Activated naive CD4-positive, alpha-beta T cell treated with anti-CD3 and anti-CD28 coated beads for 36 hours (primary cell): Measurements from ENCODE around the gene MMAA. TPM values are rescaled to one million over a fixed set of nuclear protein-coding genes. Genes with fewer than 3 reads are reported as not detected.
"Not testable (repeated sequence)": the region's sequence is repeated elsewhere in the genome, so short reads cannot be mapped to it uniquely, and the experiment has no call there.

Experiments
- CTCF ChIA-PET: fragments of 350-600 bp; sonication (Branson Sonifier 250); formaldehyde crosslinking; loops from one replicate; lab custom pipeline; 2021; ENCODE audit warnings: antibody characterized with exemption; lab: Charles Lee
- DNase-seq: peaks from one replicate; pipeline ENCODE4 v3.0.0-alpha.2; 2020
- H3K27ac Mint-ChIP-seq: one replicate; pipeline ENCODE4 v1.8.0; 2021; ENCODE audit warnings: mild to moderate bottlenecking, mixed read lengths
- H3K27me3 Mint-ChIP-seq: one replicate; pipeline ENCODE4 v1.8.0; 2021; ENCODE audit warnings: low read depth, mixed read lengths
- H3K36me3 Mint-ChIP-seq: one replicate; pipeline ENCODE4 v1.8.0; 2021; ENCODE audit warnings: low read depth, mixed read lengths
- H3K4me1 Mint-ChIP-seq: one replicate; pipeline ENCODE4 v1.8.0; 2021; ENCODE audit warnings: low read depth, mixed read lengths
- H3K4me3 Mint-ChIP-seq: one replicate; pipeline ENCODE4 v1.8.0; 2021; ENCODE audit warnings: mild to moderate bottlenecking, moderate library complexity, mixed read lengths
- H3K9me3 Mint-ChIP-seq: one replicate; pipeline ENCODE4 v1.8.0; 2021; ENCODE audit warnings: mixed read lengths
- intact Hi-C: fragments of 100-400 bp; cut with micrococcal nuclease; formaldehyde crosslinking; loops from one replicate; pipeline ENCODE4 v1.15.1; 2023
- total RNA-seq, 2 experiments: library from RNA; stranded (reverse); gene quantifications; one replicate each; pipeline ENCODE4 v1.2.3, GENCODE V29; 2021

Gene MMAA
- total RNA-seq, 2 experiments from 2014 or later, result 15.2 to 19.6 TPM

DNA sequence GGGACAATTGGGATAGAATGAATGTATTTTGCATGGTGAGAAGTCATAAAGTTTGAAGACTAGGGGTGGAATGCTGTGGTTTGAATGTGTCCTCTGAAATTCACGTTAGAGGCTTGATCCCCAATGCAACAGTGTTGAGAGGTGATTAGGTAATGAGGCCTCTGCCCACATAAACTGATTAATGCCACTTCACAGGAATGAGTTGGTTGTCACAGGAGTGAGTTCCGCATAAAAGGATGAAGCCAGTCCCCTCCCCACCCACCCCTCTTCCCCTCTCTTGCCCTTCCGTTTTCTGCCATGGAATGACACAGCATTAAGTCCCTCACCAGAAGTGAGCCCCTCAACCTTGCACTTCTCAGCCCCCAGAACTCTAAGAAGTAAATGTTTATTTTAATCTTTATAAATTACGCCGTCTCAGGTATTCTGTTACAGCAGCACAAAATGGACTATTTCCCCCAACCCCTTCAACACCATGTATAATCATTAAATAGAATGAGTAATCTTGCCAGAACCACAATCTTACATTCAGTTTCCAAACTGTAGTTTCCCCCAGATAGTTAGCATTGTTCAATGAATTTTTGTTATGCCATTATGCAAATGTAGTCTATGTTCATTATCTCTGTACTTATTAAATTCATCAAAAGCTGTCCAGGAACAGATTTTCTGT is 5.5 kb upstream of the MMAA start:
- Mint-ChIP-seq H3K27me3 (peaks cover 3% of the 10 kb centered on the region), H3K27ac (no peak overlapping the region), H3K9me3 (no peaks in the 10 kb centered on the region), H3K36me3 (no peaks in the 10 kb centered on the region), H3K4me3 (no peak overlapping the region), H3K4me1 (peaks cover 22% of the 10 kb centered on the region)
- intact Hi-C loops, result loop anchor here (10.0 kb wide), 1 partner anchor 721 kb away; no protein-coding TSS in a partner anchor
- no peak for DNase-seq
- CTCF ChIA-PET, result interaction anchor here (3.4 kb wide), 1 partner anchor 380 kb away, joined by 11 read pairs; no protein-coding TSS in a partner anchor

DNA sequence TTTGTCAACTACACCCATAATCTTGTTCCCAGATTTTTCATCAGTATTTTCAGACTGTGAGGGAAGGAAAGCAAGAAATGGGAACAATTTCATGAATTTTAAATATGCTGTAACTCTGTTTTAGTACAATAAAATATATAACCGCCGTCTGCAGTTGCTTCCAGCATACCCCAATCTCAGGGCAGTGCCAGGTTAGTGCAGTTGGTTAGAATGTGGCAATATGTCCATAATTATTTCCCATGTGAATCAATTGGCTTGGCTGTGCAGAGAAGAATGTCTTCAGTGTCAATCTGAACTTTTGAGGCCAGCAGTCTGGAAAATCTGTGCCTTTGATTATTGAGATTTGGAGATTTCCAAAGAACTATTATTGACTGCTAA is 5.0 kb upstream of the MMAA start:
- H3K4me1 Mint-ChIP-seq, result peaks cover 22% of the 10 kb centered on the region
- H3K27ac Mint-ChIP-seq, result no peak overlapping the region
- intact Hi-C loops, result loop anchor here (10.0 kb wide), 1 partner anchor 721 kb away; no protein-coding TSS in a partner anchor
- CTCF ChIA-PET, result interaction anchor here (3.4 kb wide), 1 partner anchor 380 kb away, joined by 11 read pairs; no protein-coding TSS in a partner anchor
- H3K27me3 Mint-ChIP-seq, result peaks cover 3% of the 10 kb centered on the region
- H3K36me3 Mint-ChIP-seq, result no peaks in the 10 kb centered on the region
- no peak for DNase-seq
- H3K4me3 Mint-ChIP-seq, result no peak overlapping the region
- H3K9me3 Mint-ChIP-seq, result no peaks in the 10 kb centered on the region

DNA sequence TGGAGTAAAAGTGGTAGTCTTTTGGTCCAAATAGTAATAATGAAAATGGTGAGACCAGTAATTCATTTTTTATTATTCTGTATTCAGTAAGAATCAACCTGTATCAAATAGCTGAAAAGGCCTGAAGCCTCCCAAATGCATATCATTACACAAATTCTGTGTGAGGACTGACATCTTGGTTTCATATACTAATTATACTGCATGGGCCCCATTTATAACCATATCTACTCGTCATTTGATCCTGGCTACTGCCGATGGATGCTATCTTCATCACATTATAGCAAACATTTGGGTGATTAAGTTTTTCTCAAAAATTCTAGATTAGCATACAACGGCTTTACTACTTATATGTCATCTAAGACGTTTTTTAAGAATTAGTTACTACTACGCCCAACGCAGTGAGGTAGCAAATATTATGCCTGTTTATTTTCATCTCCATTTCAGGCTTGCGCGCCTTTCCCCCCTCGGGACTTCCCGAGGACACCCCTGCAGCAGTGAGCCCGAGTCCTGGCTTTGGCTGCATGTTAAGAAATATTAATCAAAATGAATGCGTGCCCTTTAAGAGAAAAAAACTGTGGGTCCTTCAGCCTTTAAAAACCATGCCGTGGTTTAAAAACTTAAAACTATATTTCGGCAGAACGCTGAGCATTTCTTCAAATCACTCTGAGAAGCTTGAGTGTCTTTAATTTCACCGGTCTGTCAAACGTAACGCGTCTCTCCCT is 814 bp upstream of the MMAA start:
- DNase-seq, result peak; percentile 27
- peaks cover 46% of the 10 kb centered on the region for H3K4me1 Mint-ChIP-seq

GRCh38 chr4:145619639-145619996 is 433 bp downstream of the MMAA start:
- H3K9me3 Mint-ChIP-seq, result peaks cover 4% of the 10 kb centered on the region
- DNase-seq, result peak; percentile 80
- CTCF ChIA-PET, result interaction anchor here (0.6 to 1.4 kb wide), 3 partner anchors 10 to 403 kb away, joined by 3 to 5 read pairs (median 4); no protein-coding TSS in a partner anchor
- H3K36me3 Mint-ChIP-seq, result peaks cover 14% of the 10 kb centered on the region
- intact Hi-C loops, result loop anchor here (1.0 to 10.0 kb wide), 14 partner anchors 63 to 902 kb away; partner anchors contain the start of genes ABCE1, ANAPC10, LSM6 and OTUD4
- H3K27ac Mint-ChIP-seq, result peak overlapping the region; percentile 99
- H3K27me3 Mint-ChIP-seq, result no peaks in the 10 kb centered on the region
- peaks cover 45% of the 10 kb centered on the region for H3K4me1 Mint-ChIP-seq
- peak overlapping the region; percentile 93 for H3K4me3 Mint-ChIP-seq

More for the DNA sequence above, 814 bp upstream of the MMAA start:
- H3K36me3 Mint-ChIP-seq, result peaks cover 14% of the 10 kb centered on the region
- CTCF ChIA-PET, result interaction anchor here (0.9 to 2.9 kb wide), 8 partner anchors 9 to 519 kb away, joined by 3 to 19 read pairs (median 7); partner anchors contain the start of gene ABCE1
- peaks cover 4% of the 10 kb centered on the region for H3K9me3 Mint-ChIP-seq
- intact Hi-C loops, result loop anchor here (2.0 to 10.0 kb wide), 5 partner anchors 62 to 716 kb away; partner anchors contain the start of gene LSM6
- peak overlapping the region; percentile 93 for H3K4me3 Mint-ChIP-seq
- peak overlapping the region; percentile 99 for H3K27ac Mint-ChIP-seq
- no peaks in the 10 kb centered on the region for H3K27me3 Mint-ChIP-seq

DNA sequence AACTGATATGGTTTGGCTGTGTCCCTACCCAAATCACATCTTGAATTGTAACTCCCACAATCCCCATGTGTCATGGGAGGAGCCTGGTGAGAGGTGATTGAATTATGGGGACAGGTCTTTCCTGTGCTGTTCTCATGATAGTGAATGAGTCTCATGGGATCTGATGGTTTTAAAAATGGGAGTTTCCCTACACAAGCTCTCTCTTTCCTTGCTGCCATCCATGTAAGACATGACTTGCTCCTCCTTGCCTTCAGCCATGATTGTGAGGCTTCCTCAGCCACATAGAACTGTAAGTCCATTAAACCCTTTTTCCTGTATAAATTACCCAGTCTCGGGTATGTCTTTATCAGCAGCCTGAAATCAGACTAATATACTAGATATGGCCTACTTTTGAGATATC is 2.9 kb downstream of the MMAA start:
- CTCF ChIA-PET, result interaction anchor here (0.7 to 1.2 kb wide), 2 partner anchors 30 to 313 kb away, joined by 3 to 4 read pairs; no protein-coding TSS in a partner anchor
- H3K27me3 Mint-ChIP-seq, H3K4me3 Mint-ChIP-seq, H3K9me3 Mint-ChIP-seq, H3K27ac Mint-ChIP-seq, DNase-seq: not testable (repeated sequence)
- H3K4me1 Mint-ChIP-seq, result peaks cover 46% of the 10 kb centered on the region
- H3K36me3 Mint-ChIP-seq, result peaks cover 19% of the 10 kb centered on the region
- intact Hi-C loops, result loop anchor here (10.0 kb wide), 1 partner anchor 833 kb away; no protein-coding TSS in a partner anchor

DNA sequence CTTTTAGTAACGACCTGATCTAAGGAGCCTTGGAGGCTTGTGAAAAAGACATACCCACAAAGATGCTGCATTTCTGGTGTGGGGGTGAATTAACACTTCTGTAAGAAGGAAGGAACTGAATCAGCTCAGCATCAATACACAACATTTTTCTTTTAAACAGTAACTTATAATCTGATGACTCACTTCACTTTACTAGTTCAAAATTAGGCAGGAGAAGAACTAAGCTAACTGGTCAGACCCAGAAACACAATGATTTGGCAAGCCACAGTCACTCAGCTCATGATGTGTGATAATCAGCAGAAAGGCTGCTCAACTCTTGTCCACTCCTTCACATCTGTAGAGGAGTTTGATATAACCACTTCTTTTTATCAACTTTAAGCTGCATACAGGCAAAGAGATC is 4.6 kb downstream of the MMAA start:
- H3K4me3 Mint-ChIP-seq, result no peak overlapping the region
- H3K27me3 Mint-ChIP-seq, result no peaks in the 10 kb centered on the region
- peak; percentile 37 for DNase-seq
- CTCF ChIA-PET, result interaction anchor here (2.0 kb wide), 1 partner anchor 14 kb away, joined by 7 read pairs; no protein-coding TSS in a partner anchor
- intact Hi-C loops, result loop anchor here (10.0 kb wide), 1 partner anchor 831 kb away; no protein-coding TSS in a partner anchor
- H3K9me3 Mint-ChIP-seq, result peaks cover 4% of the 10 kb centered on the region
- H3K27ac Mint-ChIP-seq, result peak overlapping the region; percentile 28
- peaks cover 26% of the 10 kb centered on the region for H3K36me3 Mint-ChIP-seq
- H3K4me1 Mint-ChIP-seq, result peaks cover 41% of the 10 kb centered on the region

GRCh38 chr4:145625677-145626622 is 6.8 kb downstream of the MMAA start:
- no peak for DNase-seq
- CTCF ChIA-PET, result interaction anchor here (0.7 kb wide), 1 partner anchor 16 kb away, joined by 3 read pairs; no protein-coding TSS in a partner anchor
- Mint-ChIP-seq H3K4me1 (peaks cover 36% of the 10 kb centered on the region), H3K4me3 (no peak overlapping the region), H3K27ac (no peak overlapping the region), H3K36me3 (peaks cover 33% of the 10 kb centered on the region), H3K9me3 (peaks cover 4% of the 10 kb centered on the region), H3K27me3 (no peaks in the 10 kb centered on the region)
- intact Hi-C loops, result loop anchor here (10.0 kb wide), 1 partner anchor 829 kb away; no protein-coding TSS in a partner anchor

DNA sequence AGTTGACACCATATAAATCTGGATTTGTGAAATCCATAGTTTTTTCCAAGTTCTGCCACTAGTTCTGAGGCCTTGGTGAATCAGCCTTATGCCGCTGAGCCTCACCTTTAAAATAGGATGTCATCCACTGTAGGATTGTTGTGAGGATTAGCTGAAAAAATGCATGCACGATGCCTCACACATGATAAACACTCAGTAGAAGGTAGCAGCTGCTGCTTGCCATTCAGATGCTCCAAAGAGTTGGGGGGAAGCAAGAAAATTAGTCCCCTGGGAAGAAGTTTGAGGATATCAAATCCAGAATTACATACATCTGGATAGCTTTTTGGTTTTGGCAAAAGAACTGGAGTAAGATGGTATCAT is 7.4 kb downstream of the MMAA start:
- Mint-ChIP-seq H3K4me3 (no peak overlapping the region), H3K27ac (no peak overlapping the region), H3K36me3 (peaks cover 27% of the 10 kb centered on the region), H3K9me3 (peaks cover 3% of the 10 kb centered on the region), H3K27me3 (no peaks in the 10 kb centered on the region), H3K4me1 (peaks cover 29% of the 10 kb centered on the region)
- intact Hi-C loops, result loop anchor here (10.0 kb wide), 1 partner anchor 828 kb away; no protein-coding TSS in a partner anchor
- DNase-seq, result no peak
- CTCF ChIA-PET, result interaction anchor here (0.8 kb wide), 1 partner anchor 10 kb away, joined by 3 read pairs; no protein-coding TSS in a partner anchor

DNA sequence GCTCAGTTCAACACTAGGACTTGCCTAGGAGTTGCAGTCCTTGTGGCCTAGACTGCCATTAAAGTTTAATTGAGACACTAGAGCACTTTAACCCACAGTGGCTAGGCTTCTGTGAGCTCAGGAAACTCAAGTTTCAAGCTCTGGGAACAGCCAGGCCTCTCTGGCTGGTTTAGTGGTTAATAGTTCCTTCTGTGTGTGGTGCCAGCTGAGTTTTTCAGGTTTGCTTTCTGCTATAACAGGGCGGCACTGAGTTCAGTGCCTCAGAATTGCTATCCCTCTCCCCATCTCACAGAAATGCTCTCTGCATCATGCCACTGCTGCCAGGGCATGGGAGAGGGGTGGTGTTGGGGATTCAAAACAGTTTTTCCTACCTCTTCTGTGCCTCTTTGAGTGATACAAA is 15.9 kb downstream of the MMAA start:
- CTCF ChIA-PET, result no interaction called here
- Mint-ChIP-seq H3K9me3 (no peaks in the 10 kb centered on the region), H3K27ac (no peak overlapping the region), H3K27me3 (no peaks in the 10 kb centered on the region), H3K4me3 (no peak overlapping the region), H3K4me1 (peaks cover 15% of the 10 kb centered on the region), H3K36me3 (peaks cover 16% of the 10 kb centered on the region)
- no peak for DNase-seq
- intact Hi-C loops, result no loop called here

- peaks cover 19% of the 10 kb centered on the region for H3K36me3 Mint-ChIP-seq
- CTCF ChIA-PET, result no interaction called here
- no peaks in the 10 kb centered on the region for H3K9me3 Mint-ChIP-seq
- H3K27ac Mint-ChIP-seq, result no peak overlapping the region
- no peaks in the 10 kb centered on the region for H3K27me3 Mint-ChIP-seq
- no peak for DNase-seq
- peaks cover 15% of the 10 kb centered on the region for H3K4me1 Mint-ChIP-seq
- H3K4me3 Mint-ChIP-seq, result no peak overlapping the region
- intact Hi-C loops, result no loop called here
Observed at GRCh38 chr4:145635630-145636029, 16.4 kb downstream of the MMAA start.

GRCh38 chr4:145639186-145639698 is 20.1 kb downstream of the MMAA start:
- Mint-ChIP-seq H3K4me3 (no peak overlapping the region), H3K9me3 (no peaks in the 10 kb centered on the region), H3K27ac (no peak overlapping the region), H3K4me1 (peaks cover 7% of the 10 kb centered on the region), H3K27me3 (no peaks in the 10 kb centered on the region), H3K36me3 (peaks cover 26% of the 10 kb centered on the region)
- no peak for DNase-seq
- intact Hi-C loops, result no loop called here
- CTCF ChIA-PET, result no interaction called here
